Thyroid gland (tissue), 4 donors: ENCODE data around the gene WDR4. TPM values are rescaled to one million over a fixed set of nuclear protein-coding genes. Genes with fewer than 3 reads are reported as not detected.

ENCODE experiments used
- DNase-seq, 2 donors: peaks; one replicate each; pipeline ENCODE4 v3.0.0-alpha.2; 2019
- H3K27ac ChIP-seq, 3 donors: fragments of 200-600 bp; sonication (generic); 1 replicate in 2 of 3; 2 replicates in 1 of 3; pipeline ENCODE4 v1.5.1; 2016 to 2019; ENCODE audit warnings: mild to moderate bottlenecking in 1 of 3, moderate library complexity in 1 of 3
- H3K27me3 ChIP-seq: fragments of 200-600 bp; sonication (generic); one replicate; pipeline ENCODE4 v1.5.1; 2019
- H3K36me3 ChIP-seq, 2 donors: fragments of 200-600 bp; sonication (generic); one replicate each; pipeline ENCODE4 v1.5.1; 2016 to 2019
- H3K4me1 ChIP-seq, 2 donors: fragments of 200-600 bp; sonication (generic); one replicate each; pipeline ENCODE4 v1.5.1; 2017 to 2019
- H3K4me3 ChIP-seq, 3 donors: fragments of 200-600 bp; sonication (generic); replicated peaks in 1 of 3; 1 replicate in 2 of 3; 2 replicates in 1 of 3; pipeline ENCODE4 v1.5.1; 2016; ENCODE audit warnings: mild to moderate bottlenecking in 1 of 3
- H3K9me3 ChIP-seq: fragments of 200-600 bp; sonication (generic); one replicate; pipeline ENCODE4 v1.5.1; 2017
- CTCF ChIP-seq, 6 experiments: fragments of 200-600 bp in 3 of 6; fragments of 450-650 bp in 3 of 6; sonication (generic) in 3 of 6; IDR thresholded peaks; one replicate each; pipeline ENCODE4 v1.5.1; 2016 to 2019; ENCODE audit warnings: antibody characterized with exemption in 6 of 6, mild to moderate bottlenecking in 2 of 6, inconsistent platforms in 1 of 6, moderate library complexity in 1 of 6
- POLR2A ChIP-seq, 2 donors: fragments of 450-650 bp; IDR thresholded peaks; one replicate each; pipeline ENCODE4 v1.6.1; 2017; ENCODE audit warnings: antibody characterized with exemption in 2 of 2, mild to moderate bottlenecking in 2 of 2, moderate library complexity in 1 of 2
- WGBS, 2 donors: methylation state at CpG; one replicate each; pipeline ENCODE4 v1.1.5; 2017; 5-methylcytosine and 5-hydroxymethylcytosine counted together
- intact Hi-C: fragments of 100-400 bp; cut with DNase I; formaldehyde crosslinking; loops from one replicate; pipeline ENCODE4 v1.15.1; 2023
- total RNA-seq, 4 donors: library from RNA; depleted of rRNA; stranded (reverse); fragments of >200 nt; gene quantifications; one replicate each; pipeline ENCODE4 v1.2.3, GENCODE V29; 2016

The WDR4 gene
- total RNA-seq, 4 donors from 2014 or later: 8.1 to 13.2 (median 10.9) TPM

- H3K27me3 ChIP-seq: no peaks in the 10 kb centered on the region
- peak; percentile 78 to 82 for DNase-seq
- TF ChIP-seq POLR2A (IDR thresholded peaks at IDR 0.05) (no peak), CTCF (IDR thresholded peaks at IDR 0.05) (no peak)
- 42 to 46% methylated on average over 18 to 19 of the region's 19 CpGs for WGBS, 2 donors
- intact Hi-C loops: no loop called here
- no peak overlapping the region for H3K4me3 ChIP-seq
- H3K9me3 ChIP-seq: no peaks in the 10 kb centered on the region
- peaks cover 40 to 53% of the 10 kb centered on the region in 2 donors for H3K36me3 ChIP-seq
- peaks cover 16 to 17% of the 10 kb centered on the region in 2 donors for H3K4me1 ChIP-seq
- peak overlapping the region; percentile 56 to 68 (median 60) for H3K27ac ChIP-seq
Observed at GRCh38 chr21:42855171-42855936, 24.0 kb downstream of the WDR4 start.

GRCh38 chr21:42854246-42855010 lies 24.9 kb downstream of the WDR4 start:
- intact Hi-C loops: no loop called here

GRCh38 chr21:42853621-42854020 lies 25.7 kb downstream of the WDR4 start:
- TF ChIP-seq POLR2A (IDR thresholded peaks at IDR 0.05) (no peak), CTCF (IDR thresholded peaks at IDR 0.05) (no peak)
- intact Hi-C loops: no loop called here
- no peak for DNase-seq
- H3K27me3 ChIP-seq: no peaks in the 10 kb centered on the region
- H3K4me3 ChIP-seq: no peak overlapping the region
- H3K9me3 ChIP-seq: no peaks in the 10 kb centered on the region
- H3K27ac ChIP-seq: no peak overlapping the region
- WGBS, 2 donors: 91 to 93% methylated on average over 9 to 11 of the region's 20 CpGs
- H3K36me3 ChIP-seq: peaks cover 43 to 55% of the 10 kb centered on the region in 2 donors
- peaks cover 16 to 17% of the 10 kb centered on the region in 2 donors for H3K4me1 ChIP-seq

More at GRCh38 chr21:42854246-42855010, 24.9 kb downstream of the WDR4 start:
- no peak overlapping the region for H3K4me3 ChIP-seq
- no peaks in the 10 kb centered on the region for H3K27me3 ChIP-seq
- H3K9me3 ChIP-seq: no peaks in the 10 kb centered on the region
- peak overlapping the region; percentile 18 to 68 (median 28) for H3K27ac ChIP-seq
- peaks cover 16 to 17% of the 10 kb centered on the region in 2 donors for H3K4me1 ChIP-seq
- TF ChIP-seq POLR2A (IDR thresholded peaks at IDR 0.05) (no peak), CTCF (IDR thresholded peaks at IDR 0.05) (no peak)
- DNase-seq: no peak
- 96 to 97% methylated on average over 28 of the region's 28 CpGs for WGBS, 2 donors
- H3K36me3 ChIP-seq: peaks cover 45 to 58% of the 10 kb centered on the region in 2 donors

GRCh38 chr21:42852925-42853570 lies 26.3 kb downstream of the WDR4 start:
- no peaks in the 10 kb centered on the region for H3K27me3 ChIP-seq
- H3K9me3 ChIP-seq: no peaks in the 10 kb centered on the region
- peaks cover 37 to 55% of the 10 kb centered on the region in 2 donors for H3K36me3 ChIP-seq
- no peak overlapping the region for H3K27ac ChIP-seq
- no peak for DNase-seq
- WGBS, 2 donors: 95 to 97% methylated on average over 15 to 18 of the region's 20 CpGs
- TF ChIP-seq POLR2A (IDR thresholded peaks at IDR 0.05): no peak
- TF ChIP-seq CTCF (IDR thresholded peaks at IDR 0.05): no peak
- intact Hi-C loops: no loop called here
- H3K4me3 ChIP-seq: no peak overlapping the region
- H3K4me1 ChIP-seq: peaks cover 16 to 17% of the 10 kb centered on the region in 2 donors
